Lower leg skin (tissue), 4 donors: ENCODE results near the gene CLSTN2. TPM values are rescaled to one million over a fixed set of nuclear protein-coding genes. Genes with fewer than 3 reads are reported as not detected.

Source experiments
- DNase-seq, 2 donors: peaks; one replicate each; pipeline ENCODE4 v3.0.0-alpha.2; 2019; ENCODE audit warnings: low spot score in 2 of 2
- H3K4me3 ChIP-seq: fragments of 200-600 bp; sonication (generic); 2 replicates; pipeline ENCODE4 v1.5.1; 2017; ENCODE audit warnings: mild to moderate bottlenecking, low read depth; ENCODE audit not compliant: poor library complexity, severe bottlenecking
- POLR2A ChIP-seq, 2 donors: fragments of 450-650 bp; IDR thresholded peaks; one replicate each; pipeline ENCODE4 v1.6.1; 2016 to 2017; ENCODE audit warnings: antibody characterized with exemption in 2 of 2, mild to moderate bottlenecking in 1 of 2, moderate library complexity in 1 of 2
- WGBS, 2 donors: methylation state at CpG; one replicate each; pipeline ENCODE4 v1.1.5; 2018; 5-methylcytosine and 5-hydroxymethylcytosine counted together
- intact Hi-C: fragments of 100-400 bp; cut with DNase I; formaldehyde crosslinking; loops from one replicate; pipeline ENCODE4 v1.15.0; 2023; ENCODE audit warnings: low total_unique reads
- total RNA-seq, 4 donors: library from RNA; depleted of rRNA; stranded (reverse); fragments of >200 nt; gene quantifications; one replicate each; pipeline ENCODE4 v1.1.0, GENCODE V29; 2016
- TF ChIP-seq, protein P1 (sequence below), 3 donors: fragments of 450-650 bp; IDR thresholded peaks; one replicate each; pipeline ENCODE4 v1.5.1; 2016; ENCODE audit warnings: antibody characterized with exemption in 3 of 3, mild to moderate bottlenecking in 3 of 3, moderate library complexity in 2 of 3

CLSTN2 gene
- total RNA-seq, 4 donors from 2014 or later: 3.1 to 7.9 (median 4.7) TPM

DNA sequence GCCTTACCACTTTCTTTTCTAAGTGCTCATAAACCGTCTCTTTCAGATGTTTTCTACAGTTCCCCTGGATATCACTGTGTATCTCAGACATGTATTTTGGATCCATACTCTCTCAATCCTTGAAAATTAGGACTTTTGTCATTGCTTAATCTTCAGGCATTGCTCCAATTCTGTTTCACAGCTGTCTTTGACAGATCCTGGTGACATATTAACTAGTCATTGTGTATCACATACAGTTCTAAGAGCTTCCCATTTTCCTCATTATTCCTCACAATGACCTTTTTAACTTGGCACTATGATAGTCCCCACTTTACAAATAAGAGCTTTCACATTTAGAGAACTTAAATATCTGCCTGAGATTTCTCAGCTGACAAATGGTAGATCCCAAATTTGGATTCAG lies 151.7 kb downstream of the CLSTN2 start:
- H3K4me3 ChIP-seq: no peak overlapping the region
- DNase-seq: no peak
- intact Hi-C loops: no loop called here
- 69 to 85% methylated on average over 1 of the region's 1 CpG for WGBS, 2 donors
- TF ChIP-seq, protein P1, sequence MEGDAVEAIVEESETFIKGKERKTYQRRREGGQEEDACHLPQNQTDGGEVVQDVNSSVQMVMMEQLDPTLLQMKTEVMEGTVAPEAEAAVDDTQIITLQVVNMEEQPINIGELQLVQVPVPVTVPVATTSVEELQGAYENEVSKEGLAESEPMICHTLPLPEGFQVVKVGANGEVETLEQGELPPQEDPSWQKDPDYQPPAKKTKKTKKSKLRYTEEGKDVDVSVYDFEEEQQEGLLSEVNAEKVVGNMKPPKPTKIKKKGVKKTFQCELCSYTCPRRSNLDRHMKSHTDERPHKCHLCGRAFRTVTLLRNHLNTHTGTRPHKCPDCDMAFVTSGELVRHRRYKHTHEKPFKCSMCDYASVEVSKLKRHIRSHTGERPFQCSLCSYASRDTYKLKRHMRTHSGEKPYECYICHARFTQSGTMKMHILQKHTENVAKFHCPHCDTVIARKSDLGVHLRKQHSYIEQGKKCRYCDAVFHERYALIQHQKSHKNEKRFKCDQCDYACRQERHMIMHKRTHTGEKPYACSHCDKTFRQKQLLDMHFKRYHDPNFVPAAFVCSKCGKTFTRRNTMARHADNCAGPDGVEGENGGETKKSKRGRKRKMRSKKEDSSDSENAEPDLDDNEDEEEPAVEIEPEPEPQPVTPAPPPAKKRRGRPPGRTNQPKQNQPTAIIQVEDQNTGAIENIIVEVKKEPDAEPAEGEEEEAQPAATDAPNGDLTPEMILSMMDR (IDR thresholded peaks at IDR 0.05): no peak
- TF ChIP-seq POLR2A (IDR thresholded peaks at IDR 0.05): no peak

DNA sequence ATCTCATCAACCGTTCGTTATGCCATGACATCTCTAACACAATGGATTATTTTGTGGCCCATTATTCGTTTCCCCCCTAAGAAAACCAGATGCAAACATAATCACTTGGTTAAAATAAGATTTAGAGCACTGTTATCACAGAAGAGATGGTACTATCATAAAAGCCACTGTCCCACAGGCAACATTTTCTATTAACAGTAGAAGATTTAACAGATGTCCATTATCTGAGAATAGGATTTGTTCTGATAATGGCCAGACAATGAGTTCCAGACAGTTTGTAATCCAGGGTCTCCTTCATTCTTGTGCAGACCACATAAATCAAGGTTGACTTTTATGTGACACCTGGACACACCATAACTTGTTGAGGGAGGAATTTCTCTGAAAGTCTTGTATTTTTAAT lies 153.1 kb downstream of the CLSTN2 start:
- intact Hi-C loops: no loop called here
- WGBS, 2 donors: 77 to 80% methylated on average over 3 of the region's 3 CpGs
- TF ChIP-seq, protein P1 (IDR thresholded peaks at IDR 0.05): no peak
- TF ChIP-seq POLR2A (IDR thresholded peaks at IDR 0.05): no peak
- DNase-seq: no peak
- no peak overlapping the region for H3K4me3 ChIP-seq

DNA sequence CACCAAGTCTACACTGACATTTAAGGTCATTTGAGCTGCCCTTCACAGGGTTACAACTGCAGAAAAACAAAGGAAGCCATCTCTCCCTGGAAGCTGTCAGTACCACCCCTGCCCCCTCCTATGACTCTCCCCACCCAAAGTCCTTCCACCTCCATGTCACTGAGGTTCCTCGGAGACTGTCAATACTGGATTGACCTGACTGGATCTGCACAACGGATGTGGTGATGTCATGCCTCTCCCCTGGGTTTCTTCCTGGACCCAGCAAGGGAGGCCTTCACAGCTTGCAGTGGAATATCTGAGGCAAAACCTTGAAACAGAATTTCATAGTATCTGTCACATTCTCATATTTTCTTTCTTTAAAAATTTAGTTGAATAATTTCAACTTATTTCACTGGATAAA lies 153.5 kb downstream of the CLSTN2 start:
- TF ChIP-seq, protein P1 (IDR thresholded peaks at IDR 0.05): no peak
- TF ChIP-seq POLR2A (IDR thresholded peaks at IDR 0.05): no peak
- intact Hi-C loops: no loop called here
- no peak for DNase-seq
- no peak overlapping the region for H3K4me3 ChIP-seq
- 84 to 89% methylated on average over 2 of the region's 2 CpGs for WGBS, 2 donors

DNA sequence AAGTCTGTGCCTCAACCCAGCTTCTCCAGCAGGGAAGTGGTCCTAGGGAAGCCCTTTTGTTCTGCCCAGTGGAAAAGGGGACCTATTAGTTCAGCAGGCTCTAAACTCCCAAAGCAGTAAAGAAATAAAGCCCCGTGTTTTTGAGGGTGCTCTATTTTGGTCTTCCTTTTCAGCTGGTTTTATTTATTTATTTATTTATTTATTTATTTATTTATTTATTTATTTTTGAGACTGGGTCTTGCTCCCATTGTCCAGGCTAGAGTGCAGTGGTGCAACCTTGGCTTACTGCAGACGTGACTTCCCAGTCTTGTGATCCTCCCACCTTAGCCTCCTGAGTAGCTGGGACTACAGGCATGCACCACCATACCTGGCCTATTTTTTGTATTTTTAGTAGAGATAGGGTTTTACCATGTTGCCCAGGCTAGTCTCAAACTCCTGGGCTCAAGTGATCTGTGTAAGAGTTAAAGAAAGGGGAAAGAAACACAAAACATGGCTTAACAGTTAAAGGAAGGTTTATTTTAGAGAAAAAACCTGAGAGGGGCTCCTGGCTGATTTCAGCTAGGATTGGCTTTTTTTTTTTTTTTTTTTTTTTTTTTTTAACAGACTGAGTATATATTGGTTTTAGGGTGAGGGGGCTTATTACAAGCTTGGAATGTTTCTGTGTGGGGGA lies 154.6 kb downstream of the CLSTN2 start:
- 85 to 95% methylated on average over 2 of the region's 2 CpGs for WGBS, 2 donors
- no peak for TF ChIP-seq POLR2A (IDR thresholded peaks at IDR 0.05)
- TF ChIP-seq, protein P1 (IDR thresholded peaks at IDR 0.05): no peak
- no peak for DNase-seq
- H3K4me3 ChIP-seq: no peak overlapping the region
- intact Hi-C loops: no loop called here

DNA sequence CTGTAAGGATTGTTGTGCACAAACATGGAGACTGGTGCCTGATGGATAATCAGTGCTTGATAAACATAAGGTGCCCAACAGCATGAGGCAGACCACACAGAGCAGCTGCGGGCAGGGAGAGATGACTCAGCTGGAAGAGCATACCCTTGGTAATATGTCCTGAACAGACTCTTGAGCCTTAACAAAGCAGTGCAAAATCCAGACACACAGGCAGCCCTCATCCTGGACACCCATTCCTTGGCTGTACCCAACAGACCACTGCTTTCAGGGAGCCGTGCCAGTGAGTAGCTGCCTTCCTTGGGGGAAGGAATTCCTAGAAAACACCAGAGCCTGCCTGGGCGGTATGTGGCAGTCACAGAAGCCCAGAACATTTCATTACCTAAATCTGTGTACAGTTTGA lies 156.2 kb downstream of the CLSTN2 start:
- DNase-seq: no peak
- TF ChIP-seq, protein P1 (IDR thresholded peaks at IDR 0.05): no peak
- TF ChIP-seq POLR2A (IDR thresholded peaks at IDR 0.05): no peak
- intact Hi-C loops: no loop called here
- no peak overlapping the region for H3K4me3 ChIP-seq
- 46 to 56% methylated on average over 3 of the region's 3 CpGs for WGBS, 2 donors
